Endodermal cell (in vitro differentiated cells): Measurements from ENCODE around the gene LRRC75B. TPM values are rescaled to one million over a fixed set of nuclear protein-coding genes. Genes with fewer than 3 reads are reported as not detected.
"Not testable (repeated sequence)": the region's sequence is repeated elsewhere in the genome, so short reads cannot be mapped to it uniquely, and the experiment has no call there.

ENCODE experiments used
- DNase-seq: peaks from one replicate; pipeline ENCODE4 v3.0.0-alpha.2; 2017
- H3K27ac ChIP-seq: 2 replicates; pipeline ENCODE4 v1.5.1; 2013; ENCODE audit warnings: mild to moderate bottlenecking, low read depth, low read length, moderate library complexity
- H3K27me3 ChIP-seq: 2 replicates; pipeline ENCODE4 v1.6.1; 2013; ENCODE audit warnings: mild to moderate bottlenecking, low read length, moderate library complexity; ENCODE audit not compliant: insufficient read depth, control insufficient read depth, poor library complexity, severe bottlenecking
- H3K36me3 ChIP-seq: 2 replicates; pipeline ENCODE4 v1.7.0; 2013; ENCODE audit warnings: mild to moderate bottlenecking, low read length, moderate library complexity; ENCODE audit not compliant: control insufficient read depth, insufficient read depth
- H3K4me1 ChIP-seq: one replicate; pipeline ENCODE4 v1.7.0; 2013; ENCODE audit warnings: low read length; ENCODE audit not compliant: control insufficient read depth, insufficient read depth
- H3K4me3 ChIP-seq: 2 replicates; pipeline ENCODE4 v1.5.1; 2013; ENCODE audit warnings: mild to moderate bottlenecking, low read length, moderate library complexity
- H3K9ac ChIP-seq: 2 replicates; pipeline ENCODE4 v1.6.1; 2013; ENCODE audit warnings: mild to moderate bottlenecking, low read length, moderate library complexity; ENCODE audit not compliant: poor library complexity, severe bottlenecking; ENCODE audit errors: extremely low read depth
- H3K9me3 ChIP-seq: 2 replicates; pipeline ENCODE4 v1.6.1; 2013; ENCODE audit warnings: mild to moderate bottlenecking, low read length, moderate library complexity; ENCODE audit not compliant: control insufficient read depth
- H3K27ac Mint-ChIP-seq: 2 replicates; pipeline ENCODE4 v1.8.0; 2020; ENCODE audit warnings: mixed read lengths
- H3K27me3 Mint-ChIP-seq: 2 replicates; pipeline ENCODE4 v1.8.0; 2021; ENCODE audit warnings: mild to moderate bottlenecking, mixed read lengths; ENCODE audit not compliant: insufficient read depth
- H3K36me3 Mint-ChIP-seq: 2 replicates; pipeline ENCODE4 v1.8.0; 2020; ENCODE audit warnings: low read depth, mixed read lengths
- H3K4me1 Mint-ChIP-seq: 2 replicates; pipeline ENCODE4 v1.8.0; 2020; ENCODE audit warnings: mixed read lengths
- H3K4me3 Mint-ChIP-seq: 2 replicates; pipeline ENCODE4 v1.8.0; 2020; ENCODE audit warnings: mild to moderate bottlenecking, moderate library complexity, mixed read lengths
- H3K9me3 Mint-ChIP-seq: 2 replicates; pipeline ENCODE4 v1.8.0; 2020; ENCODE audit warnings: mild to moderate bottlenecking, mixed read lengths
- WGBS, 2 experiments: methylation state at CpG; one replicate each; pipeline versions ENCODE4 v1.1.5 to v1.1.7; 2013; ENCODE audit warnings: missing lambda C conversion rate in 2 of 2, mixed read lengths in 1 of 2; ENCODE audit not compliant: insufficient coverage in 1 of 2, insufficient read length in 1 of 2; 5-methylcytosine and 5-hydroxymethylcytosine counted together
- total RNA-seq, 2 donors: library from RNA; stranded (reverse); fragmentation: NEBNext Ultra II Directional in 1 of 2; extraction: Animal tissue kit (Norgen Biotek cat#: 25700) in 1 of 2; gene quantifications; 2 replicates in 1 of 2; 3 replicates in 1 of 2; pipeline ENCODE4 v1.2.1, GENCODE V29; 2021
- TF ChIP-seq, protein P1 (sequence below): fragments of 200-600 bp; sonication (generic); conservative IDR thresholded peaks from 2 replicates; pipeline ENCODE4 v1.5.0; 2021; ENCODE audit warnings: antibody characterized with exemption, mild to moderate bottlenecking

The LRRC75B gene
- total RNA-seq, 2 donors from 2014 or later, result 27.4 to 31.2 TPM

- Histone ChIP-seq H3K4me1 (no peaks in the 10 kb centered on the region), H3K9ac (no peak overlapping the region), H3K27me3 (no peaks in the 10 kb centered on the region), H3K9me3 (no peaks in the 10 kb centered on the region), H3K4me3 (no peak overlapping the region), H3K27ac (no peak overlapping the region), H3K36me3 (no peaks in the 10 kb centered on the region)
- TF ChIP-seq, protein P1, sequence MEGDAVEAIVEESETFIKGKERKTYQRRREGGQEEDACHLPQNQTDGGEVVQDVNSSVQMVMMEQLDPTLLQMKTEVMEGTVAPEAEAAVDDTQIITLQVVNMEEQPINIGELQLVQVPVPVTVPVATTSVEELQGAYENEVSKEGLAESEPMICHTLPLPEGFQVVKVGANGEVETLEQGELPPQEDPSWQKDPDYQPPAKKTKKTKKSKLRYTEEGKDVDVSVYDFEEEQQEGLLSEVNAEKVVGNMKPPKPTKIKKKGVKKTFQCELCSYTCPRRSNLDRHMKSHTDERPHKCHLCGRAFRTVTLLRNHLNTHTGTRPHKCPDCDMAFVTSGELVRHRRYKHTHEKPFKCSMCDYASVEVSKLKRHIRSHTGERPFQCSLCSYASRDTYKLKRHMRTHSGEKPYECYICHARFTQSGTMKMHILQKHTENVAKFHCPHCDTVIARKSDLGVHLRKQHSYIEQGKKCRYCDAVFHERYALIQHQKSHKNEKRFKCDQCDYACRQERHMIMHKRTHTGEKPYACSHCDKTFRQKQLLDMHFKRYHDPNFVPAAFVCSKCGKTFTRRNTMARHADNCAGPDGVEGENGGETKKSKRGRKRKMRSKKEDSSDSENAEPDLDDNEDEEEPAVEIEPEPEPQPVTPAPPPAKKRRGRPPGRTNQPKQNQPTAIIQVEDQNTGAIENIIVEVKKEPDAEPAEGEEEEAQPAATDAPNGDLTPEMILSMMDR, result no peak
- H3K9me3 Mint-ChIP-seq, result no peaks in the 10 kb centered on the region
- no peaks in the 10 kb centered on the region for H3K27me3 Mint-ChIP-seq
- H3K4me3 Mint-ChIP-seq, result no peak overlapping the region
- 82 to 93% methylated on average over 4 to 12 of the region's 12 CpGs for WGBS, 2 experiments
- H3K27ac Mint-ChIP-seq, result no peak overlapping the region
- H3K4me1 Mint-ChIP-seq, result peaks cover 22% of the 10 kb centered on the region
- H3K36me3 Mint-ChIP-seq, result no peaks in the 10 kb centered on the region
- peak; percentile 47 for DNase-seq
Measured at GRCh38 chr22:24601217-24602104, 8.6 kb upstream of the LRRC75B start.

- H3K27ac ChIP-seq, H3K27me3 ChIP-seq, H3K4me1 ChIP-seq, H3K27me3 Mint-ChIP-seq, H3K9me3 Mint-ChIP-seq, H3K9ac ChIP-seq, H3K36me3 ChIP-seq, H3K9me3 ChIP-seq, H3K4me3 Mint-ChIP-seq, H3K4me3 ChIP-seq, H3K36me3 Mint-ChIP-seq, H3K27ac Mint-ChIP-seq: not testable (repeated sequence)
- 95% methylated on average over 3 of the region's 3 CpGs; no CpG with 5 or more reads in 1 of the 2 experiments for WGBS, 2 experiments
- DNase-seq, result peak; percentile 48
- peaks cover 22% of the 10 kb centered on the region for H3K4me1 Mint-ChIP-seq
Measured at GRCh38 chr22:24599958-24600715, 7.3 kb upstream of the LRRC75B start.

- H3K27ac Mint-ChIP-seq, result peak overlapping the region; percentile 4
- H3K27me3 ChIP-seq, result no peaks in the 10 kb centered on the region
- no peaks in the 10 kb centered on the region for H3K36me3 Mint-ChIP-seq
- H3K27me3 Mint-ChIP-seq, result no peaks in the 10 kb centered on the region
- H3K9me3 ChIP-seq, result no peaks in the 10 kb centered on the region
- H3K4me3 ChIP-seq, result no peak overlapping the region
- no peak overlapping the region for H3K27ac ChIP-seq
- DNase-seq, result peak; percentile 68
- H3K4me1 Mint-ChIP-seq, result peaks cover 22% of the 10 kb centered on the region
- TF ChIP-seq, protein P1, result peak; percentile 20
- H3K9me3 Mint-ChIP-seq, result no peaks in the 10 kb centered on the region
- H3K36me3 ChIP-seq, result no peaks in the 10 kb centered on the region
- no peak overlapping the region for H3K9ac ChIP-seq
- 79 to 86% methylated on average over 6 to 8 of the region's 8 CpGs for WGBS, 2 experiments
- no peaks in the 10 kb centered on the region for H3K4me1 ChIP-seq
- no peak overlapping the region for H3K4me3 Mint-ChIP-seq
Measured at GRCh38 chr22:24599514-24599913, 6.6 kb upstream of the LRRC75B start.

- not testable (repeated sequence) for H3K4me3 Mint-ChIP-seq, H3K9ac ChIP-seq, H3K27ac ChIP-seq, H3K36me3 ChIP-seq, H3K9me3 ChIP-seq, H3K4me3 ChIP-seq, H3K36me3 Mint-ChIP-seq, H3K27me3 ChIP-seq, H3K4me1 ChIP-seq, H3K27me3 Mint-ChIP-seq, H3K27ac Mint-ChIP-seq, H3K9me3 Mint-ChIP-seq
- DNase-seq, result peak; percentile 38
- 83 to 92% methylated on average over 4 to 9 of the region's 9 CpGs for WGBS, 2 experiments
- peaks cover 10% of the 10 kb centered on the region for H3K4me1 Mint-ChIP-seq
Measured at GRCh38 chr22:24597076-24597475, 4.2 kb upstream of the LRRC75B start.
